ENCODE results near the gene LCT.
"Not testable (repeated sequence)": the region's sequence is repeated elsewhere in the genome, so short reads cannot be mapped to it uniquely, and the experiment has no call there.

The LCT gene

DNA sequence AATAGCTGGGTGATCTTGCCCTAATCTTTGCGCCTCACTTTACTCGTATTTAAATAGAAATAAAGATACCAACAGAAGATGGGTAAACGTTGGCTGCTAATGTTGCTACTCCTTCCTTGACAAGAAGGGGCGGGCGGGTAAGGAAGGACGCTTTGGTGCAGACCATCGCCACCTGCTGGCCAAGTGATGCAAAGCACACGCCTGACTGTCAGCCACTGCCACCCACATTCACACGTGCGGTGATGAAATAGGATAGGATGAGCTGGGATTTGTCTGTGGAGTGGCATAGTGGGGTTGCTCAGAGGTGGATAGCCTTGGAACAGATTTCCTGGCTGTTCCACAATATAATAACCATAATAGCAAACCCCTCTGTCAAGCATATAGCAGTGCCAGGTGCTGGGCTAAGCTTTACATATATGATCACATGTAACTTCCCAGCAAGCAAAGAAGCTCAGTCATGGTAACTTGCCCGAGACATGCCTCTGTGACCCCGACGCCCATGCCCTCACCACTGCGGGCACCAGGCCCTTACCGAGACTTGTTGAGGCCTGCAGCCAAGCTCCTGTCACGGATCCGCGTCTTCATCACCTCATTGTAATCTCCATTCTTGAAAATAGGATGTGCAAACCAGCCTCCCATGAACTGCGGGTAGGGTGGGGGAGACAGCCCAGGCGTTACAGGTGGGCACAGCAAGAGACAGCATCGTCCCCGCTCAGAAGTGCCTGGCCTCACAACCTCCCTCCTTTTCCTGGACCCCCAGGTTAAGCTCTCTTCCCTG is 39.3 kb downstream of the LCT start:
- H3K4me3 ChIP-seq (ENCODE audit: extremely low read depth, insufficient read depth, low read length, poor library complexity, severe bottlenecking) = no peak overlapping the region
- no peaks in the 10 kb centered on the region for H3K36me3 ChIP-seq (ENCODE audit: control insufficient read depth, insufficient read depth, low read length)
- H3K27ac ChIP-seq (ENCODE audit: low read depth, low read length, severe bottlenecking) = no peak overlapping the region
- H3K4me1 ChIP-seq (ENCODE audit: control insufficient read depth, insufficient read depth, low read length, poor library complexity, severe bottlenecking) = no peaks in the 10 kb centered on the region
- H3K9me3 ChIP-seq (ENCODE audit: control insufficient read depth, low read length) = peaks cover 3% of the 10 kb centered on the region
- WGBS, 2 experiments (ENCODE audit: insufficient coverage in 2 of 2) = 57 to 72% methylated on average over 12 of the region's 22 CpGs

- WGBS, 2 experiments (ENCODE audit: insufficient coverage in 2 of 2) = 96% methylated on average over 6 of the region's 8 CpGs; no CpG with 5 or more reads in 1 of the 2 experiments
- H3K9me3 ChIP-seq (ENCODE audit: control insufficient read depth, low read length) = no peaks in the 10 kb centered on the region
- peaks cover 5% of the 10 kb centered on the region for H3K4me1 ChIP-seq (ENCODE audit: control insufficient read depth, insufficient read depth, low read length, poor library complexity, severe bottlenecking)
- no peak overlapping the region for H3K27ac ChIP-seq (ENCODE audit: low read depth, low read length, severe bottlenecking)
- H3K4me3 ChIP-seq (ENCODE audit: extremely low read depth, insufficient read depth, low read length, poor library complexity, severe bottlenecking) = no peak overlapping the region
- no peaks in the 10 kb centered on the region for H3K36me3 ChIP-seq (ENCODE audit: control insufficient read depth, insufficient read depth, low read length)
These were observed 40.4 kb downstream of the LCT start for GRCh38 chr2:135796606-135797005.

GRCh38 chr2:135795641-135796040 is 41.3 kb downstream of the LCT start:
- not testable (repeated sequence) for H3K27ac ChIP-seq (ENCODE audit: low read depth, low read length, severe bottlenecking); H3K4me1 ChIP-seq (ENCODE audit: control insufficient read depth, insufficient read depth, low read length, poor library complexity, severe bottlenecking); H3K9me3 ChIP-seq (ENCODE audit: control insufficient read depth, low read length); H3K4me3 ChIP-seq (ENCODE audit: extremely low read depth, insufficient read depth, low read length, poor library complexity, severe bottlenecking); H3K36me3 ChIP-seq (ENCODE audit: control insufficient read depth, insufficient read depth, low read length)
- WGBS, 2 experiments (ENCODE audit: insufficient coverage in 2 of 2) = 83% methylated on average over 3 of the region's 4 CpGs; no CpG with 5 or more reads in 1 of the 2 experiments

DNA sequence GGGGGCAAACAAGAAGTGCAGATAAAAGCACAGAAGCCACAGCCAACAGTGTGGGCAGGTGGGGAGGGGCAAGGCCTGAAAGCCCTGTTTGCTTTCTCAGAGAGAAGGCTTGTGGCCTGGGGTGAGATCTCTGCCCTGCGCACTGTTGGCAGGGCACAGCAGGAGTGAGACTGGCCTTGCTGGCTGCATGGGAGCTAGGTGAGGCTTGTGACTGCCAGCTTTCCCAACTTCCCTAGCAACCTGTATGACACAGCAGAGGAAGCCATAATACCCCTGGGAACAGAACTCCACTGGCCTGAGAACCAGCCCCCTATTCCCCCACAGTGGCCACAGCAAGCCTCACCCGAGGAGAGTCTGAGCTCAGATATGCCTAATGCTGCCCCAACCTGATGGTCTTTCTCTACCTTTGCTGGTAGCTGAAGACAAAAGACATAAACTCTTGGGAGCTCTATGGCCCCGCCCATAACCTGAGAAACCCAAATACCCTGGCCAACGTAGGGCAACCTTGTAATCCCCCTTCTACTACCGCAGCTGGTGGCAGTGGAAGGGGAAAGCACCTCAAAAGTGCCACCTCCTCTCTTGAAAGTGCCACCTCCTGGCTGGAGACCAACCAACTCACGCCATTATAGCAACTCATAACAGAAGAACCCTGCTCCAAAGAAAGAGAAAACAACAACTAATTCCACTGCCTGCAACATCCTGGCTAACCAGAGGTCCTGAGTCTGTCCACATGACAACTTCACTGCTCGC is 44.4 kb downstream of the LCT start:
- Histone ChIP-seq H3K36me3 (ENCODE audit: control insufficient read depth, insufficient read depth, low read length) (peaks cover 6% of the 10 kb centered on the region), H3K9me3 (ENCODE audit: control insufficient read depth, low read length) (peaks cover 4% of the 10 kb centered on the region), H3K27ac (ENCODE audit: low read depth, low read length, severe bottlenecking) (no peak overlapping the region), H3K4me1 (ENCODE audit: control insufficient read depth, insufficient read depth, low read length, poor library complexity, severe bottlenecking) (peaks cover 9% of the 10 kb centered on the region), H3K4me3 (ENCODE audit: extremely low read depth, insufficient read depth, low read length, poor library complexity, severe bottlenecking) (no peak overlapping the region)
- 58 to 75% methylated on average over 3 to 4 of the region's 7 CpGs for WGBS, 2 experiments (ENCODE audit: insufficient coverage in 2 of 2)

GRCh38 chr2:135791418-135792190 is 45.4 kb downstream of the LCT start:
- Histone ChIP-seq H3K27ac (ENCODE audit: low read depth, low read length, severe bottlenecking) (no peak overlapping the region), H3K4me3 (ENCODE audit: extremely low read depth, insufficient read depth, low read length, poor library complexity, severe bottlenecking) (no peak overlapping the region), H3K9me3 (ENCODE audit: control insufficient read depth, low read length) (peaks cover 4% of the 10 kb centered on the region), H3K36me3 (ENCODE audit: control insufficient read depth, insufficient read depth, low read length) (peaks cover 10% of the 10 kb centered on the region), H3K4me1 (ENCODE audit: control insufficient read depth, insufficient read depth, low read length, poor library complexity, severe bottlenecking) (peaks cover 17% of the 10 kb centered on the region)
- 100% methylated on average over 1 of the region's 2 CpGs; no CpG with 5 or more reads in 1 of the 2 experiments for WGBS, 2 experiments (ENCODE audit: insufficient coverage in 2 of 2)

DNA sequence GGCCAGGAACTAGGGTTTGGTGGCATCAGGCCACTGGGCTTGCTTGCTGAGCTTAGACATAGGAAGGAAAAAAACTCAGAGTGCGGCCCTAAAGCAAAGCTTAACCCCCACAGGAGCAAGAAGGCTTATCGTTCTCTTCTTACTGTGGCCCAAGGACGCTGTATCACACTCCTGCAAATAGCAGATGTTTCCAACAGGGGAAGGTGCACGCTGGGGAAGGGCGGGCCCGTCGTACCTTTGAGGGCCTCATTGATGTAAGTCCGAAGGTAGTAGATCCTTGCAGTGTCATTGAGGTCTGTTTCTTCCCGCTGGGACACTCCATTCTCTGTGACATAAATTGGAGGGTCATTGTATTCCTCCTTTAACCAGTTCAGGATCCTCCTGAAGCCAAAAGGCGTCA is 46.6 kb downstream of the LCT start:
- H3K36me3 ChIP-seq (ENCODE audit: control insufficient read depth, insufficient read depth, low read length) = peaks cover 22% of the 10 kb centered on the region
- no peak overlapping the region for H3K27ac ChIP-seq (ENCODE audit: low read depth, low read length, severe bottlenecking)
- WGBS, 2 experiments (ENCODE audit: insufficient coverage in 2 of 2) = 93 to 94% methylated on average over 5 to 10 of the region's 10 CpGs
- H3K4me3 ChIP-seq (ENCODE audit: extremely low read depth, insufficient read depth, low read length, poor library complexity, severe bottlenecking) = no peak overlapping the region
- peaks cover 17% of the 10 kb centered on the region for H3K4me1 ChIP-seq (ENCODE audit: control insufficient read depth, insufficient read depth, low read length, poor library complexity, severe bottlenecking)
- peaks cover 10% of the 10 kb centered on the region for H3K9me3 ChIP-seq (ENCODE audit: control insufficient read depth, low read length)

GRCh38 chr2:135786823-135787222 is 50.2 kb downstream of the LCT start:
- WGBS, 2 experiments (ENCODE audit: insufficient coverage in 2 of 2) = 100% methylated on average over 3 of the region's 5 CpGs; no CpG with 5 or more reads in 1 of the 2 experiments
- H3K27ac ChIP-seq (ENCODE audit: low read depth, low read length, severe bottlenecking) = peak overlapping the region; percentile 78
- peaks cover 16% of the 10 kb centered on the region for H3K9me3 ChIP-seq (ENCODE audit: control insufficient read depth, low read length)
- H3K36me3 ChIP-seq (ENCODE audit: control insufficient read depth, insufficient read depth, low read length) = peaks cover 56% of the 10 kb centered on the region
- H3K4me3 ChIP-seq (ENCODE audit: extremely low read depth, insufficient read depth, low read length, poor library complexity, severe bottlenecking) = no peak overlapping the region
- peaks cover 14% of the 10 kb centered on the region for H3K4me1 ChIP-seq (ENCODE audit: control insufficient read depth, insufficient read depth, low read length, poor library complexity, severe bottlenecking)

DNA sequence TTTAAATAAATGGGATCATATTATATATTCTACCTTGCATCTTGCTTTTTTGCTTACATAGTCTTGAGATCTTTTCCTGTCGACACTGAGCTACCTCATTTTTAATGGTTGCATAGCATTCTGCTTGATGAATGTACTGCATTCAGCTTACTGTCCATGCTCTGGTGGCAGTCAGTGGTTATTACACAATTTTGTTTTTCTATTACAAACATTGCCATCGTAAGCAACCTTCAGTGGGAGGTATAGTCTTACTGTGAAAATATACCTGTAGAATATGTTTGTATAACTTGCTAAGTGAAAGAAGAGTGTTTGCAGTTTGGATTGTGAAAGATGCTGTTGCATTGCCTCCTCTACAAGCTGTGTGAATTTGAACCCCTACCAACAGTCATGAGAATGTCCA is 52.0 kb downstream of the LCT start:
- Histone ChIP-seq H3K4me1 (ENCODE audit: control insufficient read depth, insufficient read depth, low read length, poor library complexity, severe bottlenecking) (peaks cover 10% of the 10 kb centered on the region), H3K36me3 (ENCODE audit: control insufficient read depth, insufficient read depth, low read length) (peaks cover 73% of the 10 kb centered on the region), H3K4me3 (ENCODE audit: extremely low read depth, insufficient read depth, low read length, poor library complexity, severe bottlenecking) (no peak overlapping the region), H3K9me3 (ENCODE audit: control insufficient read depth, low read length) (peaks cover 13% of the 10 kb centered on the region), H3K27ac (ENCODE audit: low read depth, low read length, severe bottlenecking) (no peak overlapping the region)
- 100% methylated on average over 1 of the region's 2 CpGs; no CpG with 5 or more reads in 1 of the 2 experiments for WGBS, 2 experiments (ENCODE audit: insufficient coverage in 2 of 2)

DNA sequence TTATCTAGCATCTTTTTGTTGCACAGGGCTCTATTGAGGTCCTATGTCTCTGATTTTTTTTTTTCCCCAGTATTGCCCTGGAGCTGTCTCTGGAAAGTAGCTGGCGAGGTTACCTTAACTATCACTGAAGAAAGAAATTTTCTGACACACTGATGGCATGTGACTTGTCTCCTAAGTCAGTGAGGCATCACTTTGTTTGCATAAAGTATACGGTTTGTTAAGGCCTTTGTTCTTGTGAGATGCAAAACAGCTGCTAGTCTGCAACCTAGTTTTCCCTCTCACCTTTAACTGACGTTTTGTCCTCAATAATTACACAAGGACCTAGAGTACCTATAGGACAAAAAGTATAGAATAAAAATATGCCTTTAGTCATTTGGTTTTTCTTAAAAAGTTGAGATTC is 53.5 kb downstream of the LCT start:
- H3K27ac ChIP-seq (ENCODE audit: low read depth, low read length, severe bottlenecking) = no peak overlapping the region
- H3K9me3 ChIP-seq (ENCODE audit: control insufficient read depth, low read length) = peaks cover 12% of the 10 kb centered on the region
- H3K4me1 ChIP-seq (ENCODE audit: control insufficient read depth, insufficient read depth, low read length, poor library complexity, severe bottlenecking) = peaks cover 10% of the 10 kb centered on the region
- H3K36me3 ChIP-seq (ENCODE audit: control insufficient read depth, insufficient read depth, low read length) = peaks cover 85% of the 10 kb centered on the region
- no peak overlapping the region for H3K4me3 ChIP-seq (ENCODE audit: extremely low read depth, insufficient read depth, low read length, poor library complexity, severe bottlenecking)
- 80 to 100% methylated on average over 1 to 2 of the region's 3 CpGs for WGBS, 2 experiments (ENCODE audit: insufficient coverage in 2 of 2)

- WGBS, 2 experiments (ENCODE audit: insufficient coverage in 2 of 2) = 100% methylated on average over 1 of the region's 2 CpGs
- H3K9me3 ChIP-seq (ENCODE audit: control insufficient read depth, low read length) = peaks cover 12% of the 10 kb centered on the region
- H3K27ac ChIP-seq (ENCODE audit: low read depth, low read length, severe bottlenecking) = no peak overlapping the region
- peaks cover 4% of the 10 kb centered on the region for H3K4me1 ChIP-seq (ENCODE audit: control insufficient read depth, insufficient read depth, low read length, poor library complexity, severe bottlenecking)
- no peak overlapping the region for H3K4me3 ChIP-seq (ENCODE audit: extremely low read depth, insufficient read depth, low read length, poor library complexity, severe bottlenecking)
- H3K36me3 ChIP-seq (ENCODE audit: control insufficient read depth, insufficient read depth, low read length) = peaks cover 81% of the 10 kb centered on the region
These were observed 54.8 kb downstream of the LCT start for GRCh38 chr2:135782231-135782630.

Data from mesodermal cell (in vitro differentiated cells).